ENCODE data around the gene STARD10. TPM values are rescaled to one million over a fixed set of nuclear protein-coding genes. Genes with fewer than 3 reads are reported as not detected.
A peak's percentile ranks its signal among the peaks of the same experiment; 100 is the strongest.

Gene STARD10
- total RNA-seq, 4 donors from 2014 or later: 39.1 to 103 (median 71.1) TPM

GRCh38 chr11:72773291-72773690 lies 20.6 kb downstream of the STARD10 start:
- in situ Hi-C loops (cut with MboI; ENCODE audit: low sequenced_read_pairs in 4 of 4) (no loop called here), intact Hi-C loops (cut with DNase I; ENCODE audit: low total_unique reads) (loop anchor here (1.0 to 2.0 kb wide), 2 partner anchors 20 kb away; partner anchors contain the start of gene ARAP1)
- DNase-seq (peak; percentile 59 to 78), ATAC-seq (peak; percentile 96 to 98)
- Histone ChIP-seq H3K4me1 (peaks cover 24 to 26% of the 10 kb centered on the region in 2 donors), H3K36me3 (no peaks in the 10 kb centered on the region), H3K9me3 (no peaks in the 10 kb centered on the region), H3K27me3 (no peaks in the 10 kb centered on the region), H3K4me3 (no peak overlapping the region), H3K27ac (peak overlapping the region; percentile 66 to 80 (median 76))
- TF ChIP-seq, protein P1, sequence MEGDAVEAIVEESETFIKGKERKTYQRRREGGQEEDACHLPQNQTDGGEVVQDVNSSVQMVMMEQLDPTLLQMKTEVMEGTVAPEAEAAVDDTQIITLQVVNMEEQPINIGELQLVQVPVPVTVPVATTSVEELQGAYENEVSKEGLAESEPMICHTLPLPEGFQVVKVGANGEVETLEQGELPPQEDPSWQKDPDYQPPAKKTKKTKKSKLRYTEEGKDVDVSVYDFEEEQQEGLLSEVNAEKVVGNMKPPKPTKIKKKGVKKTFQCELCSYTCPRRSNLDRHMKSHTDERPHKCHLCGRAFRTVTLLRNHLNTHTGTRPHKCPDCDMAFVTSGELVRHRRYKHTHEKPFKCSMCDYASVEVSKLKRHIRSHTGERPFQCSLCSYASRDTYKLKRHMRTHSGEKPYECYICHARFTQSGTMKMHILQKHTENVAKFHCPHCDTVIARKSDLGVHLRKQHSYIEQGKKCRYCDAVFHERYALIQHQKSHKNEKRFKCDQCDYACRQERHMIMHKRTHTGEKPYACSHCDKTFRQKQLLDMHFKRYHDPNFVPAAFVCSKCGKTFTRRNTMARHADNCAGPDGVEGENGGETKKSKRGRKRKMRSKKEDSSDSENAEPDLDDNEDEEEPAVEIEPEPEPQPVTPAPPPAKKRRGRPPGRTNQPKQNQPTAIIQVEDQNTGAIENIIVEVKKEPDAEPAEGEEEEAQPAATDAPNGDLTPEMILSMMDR (IDR thresholded peaks at IDR 0.05 in 4 of 5, conservative IDR thresholded peaks at IDR 0.05 in 1 of 5): no peak
- TF ChIP-seq POLR2A (IDR thresholded peaks at IDR 0.05): no peak

- in situ Hi-C loops (cut with MboI; ENCODE audit: low sequenced_read_pairs in 4 of 4): no loop called here
- DNase-seq (no peak), ATAC-seq (no peak)
- no peaks in the 10 kb centered on the region for H3K27me3 ChIP-seq
- H3K4me1 ChIP-seq: peaks cover 18 to 20% of the 10 kb centered on the region in 2 donors
- no peak for TF ChIP-seq POLR2A (IDR thresholded peaks at IDR 0.05)
- TF ChIP-seq, protein P1 (IDR thresholded peaks at IDR 0.05 in 4 of 5, conservative IDR thresholded peaks at IDR 0.05 in 1 of 5): no peak
- no peaks in the 10 kb centered on the region for H3K36me3 ChIP-seq
- H3K9me3 ChIP-seq: no peaks in the 10 kb centered on the region
- H3K27ac ChIP-seq: no peak overlapping the region
- no peak overlapping the region for H3K4me3 ChIP-seq
- intact Hi-C loops (cut with DNase I; ENCODE audit: low total_unique reads): loop anchor here (2.0 kb wide), 1 partner anchor 19 kb away; the partner anchor contains the start of gene ARAP1
Observed at GRCh38 chr11:72772059-72772458, 21.8 kb downstream of the STARD10 start.

DNA sequence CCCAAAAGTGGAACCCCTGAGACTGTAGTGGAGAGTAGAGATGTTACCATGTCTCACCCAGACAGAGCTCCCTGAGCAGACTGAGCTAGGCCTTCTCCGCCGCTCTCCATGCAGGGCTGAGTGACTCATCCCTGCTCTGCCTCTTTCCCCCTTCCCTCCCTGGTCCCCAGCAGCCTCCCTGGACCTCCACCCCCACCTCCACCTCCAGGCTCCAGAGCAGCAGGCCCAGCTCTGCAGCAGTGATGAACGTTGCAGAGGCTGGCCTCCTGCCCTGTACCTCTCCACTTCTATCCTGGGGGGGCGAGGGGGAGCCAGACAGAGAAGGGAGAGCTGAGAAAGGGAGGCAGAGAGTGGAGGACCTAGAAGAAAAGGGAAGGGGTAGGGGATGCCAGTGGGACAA lies 22.3 kb downstream of the STARD10 start:
- Histone ChIP-seq H3K9me3 (no peaks in the 10 kb centered on the region), H3K36me3 (no peaks in the 10 kb centered on the region), H3K27ac (no peak overlapping the region), H3K27me3 (no peaks in the 10 kb centered on the region), H3K4me1 (peaks cover 15 to 16% of the 10 kb centered on the region in 2 donors), H3K4me3 (no peak overlapping the region)
- intact Hi-C loops (cut with DNase I; ENCODE audit: low total_unique reads): no loop called here
- in situ Hi-C loops (cut with MboI; ENCODE audit: low sequenced_read_pairs in 4 of 4): no loop called here
- TF ChIP-seq POLR2A (IDR thresholded peaks at IDR 0.05): no peak
- TF ChIP-seq, protein P1 (IDR thresholded peaks at IDR 0.05 in 4 of 5, conservative IDR thresholded peaks at IDR 0.05 in 1 of 5): no peak
- no peak for DNase-seq
- no peak for ATAC-seq

GRCh38 chr11:72770799-72771198 lies 23.0 kb downstream of the STARD10 start:
- TF ChIP-seq POLR2A (IDR thresholded peaks at IDR 0.05): no peak
- TF ChIP-seq, protein P1 (IDR thresholded peaks at IDR 0.05 in 4 of 5, conservative IDR thresholded peaks at IDR 0.05 in 1 of 5): no peak
- intact Hi-C loops (cut with DNase I; ENCODE audit: low total_unique reads) (no loop called here), in situ Hi-C loops (cut with MboI; ENCODE audit: low sequenced_read_pairs in 4 of 4) (no loop called here)
- no peaks in the 10 kb centered on the region for H3K27me3 ChIP-seq
- H3K4me3 ChIP-seq: no peak overlapping the region
- H3K9me3 ChIP-seq: no peaks in the 10 kb centered on the region
- DNase-seq (no peak), ATAC-seq (no peak)
- peaks cover 15 to 16% of the 10 kb centered on the region in 2 donors for H3K4me1 ChIP-seq
- no peaks in the 10 kb centered on the region for H3K36me3 ChIP-seq
- H3K27ac ChIP-seq: no peak overlapping the region

- H3K27me3 ChIP-seq: no peaks in the 10 kb centered on the region
- H3K9me3 ChIP-seq: no peaks in the 10 kb centered on the region
- no peak overlapping the region for H3K4me3 ChIP-seq
- DNase-seq: no peak
- H3K36me3 ChIP-seq: no peaks in the 10 kb centered on the region
- peaks cover 15 to 16% of the 10 kb centered on the region in 2 donors for H3K4me1 ChIP-seq
- no peak overlapping the region for H3K27ac ChIP-seq
- no peak for TF ChIP-seq POLR2A (IDR thresholded peaks at IDR 0.05)
- TF ChIP-seq, protein P1 (IDR thresholded peaks at IDR 0.05 in 4 of 5, conservative IDR thresholded peaks at IDR 0.05 in 1 of 5): no peak
- intact Hi-C loops (cut with DNase I; ENCODE audit: low total_unique reads): no loop called here
- ATAC-seq: no peak
- in situ Hi-C loops (cut with MboI; ENCODE audit: low sequenced_read_pairs in 4 of 4): no loop called here
Observed at GRCh38 chr11:72769680-72770079, 24.2 kb downstream of the STARD10 start.

All from gastrocnemius medialis (tissue), 4 donors.